Measurements from ENCODE around the gene RGS9. TPM values are rescaled to one million over a fixed set of nuclear protein-coding genes. Genes with fewer than 3 reads are reported as not detected.
"Not testable (repeated sequence)": the region's sequence is repeated elsewhere in the genome, so short reads cannot be mapped to it uniquely, and the experiment has no call there.

RGS9 gene
- total RNA-seq, result 2.9 and 3.1 TPM in 2 replicates
- 3.3 and 6.0 TPM in 2 replicates for polyA plus RNA-seq

DNA sequence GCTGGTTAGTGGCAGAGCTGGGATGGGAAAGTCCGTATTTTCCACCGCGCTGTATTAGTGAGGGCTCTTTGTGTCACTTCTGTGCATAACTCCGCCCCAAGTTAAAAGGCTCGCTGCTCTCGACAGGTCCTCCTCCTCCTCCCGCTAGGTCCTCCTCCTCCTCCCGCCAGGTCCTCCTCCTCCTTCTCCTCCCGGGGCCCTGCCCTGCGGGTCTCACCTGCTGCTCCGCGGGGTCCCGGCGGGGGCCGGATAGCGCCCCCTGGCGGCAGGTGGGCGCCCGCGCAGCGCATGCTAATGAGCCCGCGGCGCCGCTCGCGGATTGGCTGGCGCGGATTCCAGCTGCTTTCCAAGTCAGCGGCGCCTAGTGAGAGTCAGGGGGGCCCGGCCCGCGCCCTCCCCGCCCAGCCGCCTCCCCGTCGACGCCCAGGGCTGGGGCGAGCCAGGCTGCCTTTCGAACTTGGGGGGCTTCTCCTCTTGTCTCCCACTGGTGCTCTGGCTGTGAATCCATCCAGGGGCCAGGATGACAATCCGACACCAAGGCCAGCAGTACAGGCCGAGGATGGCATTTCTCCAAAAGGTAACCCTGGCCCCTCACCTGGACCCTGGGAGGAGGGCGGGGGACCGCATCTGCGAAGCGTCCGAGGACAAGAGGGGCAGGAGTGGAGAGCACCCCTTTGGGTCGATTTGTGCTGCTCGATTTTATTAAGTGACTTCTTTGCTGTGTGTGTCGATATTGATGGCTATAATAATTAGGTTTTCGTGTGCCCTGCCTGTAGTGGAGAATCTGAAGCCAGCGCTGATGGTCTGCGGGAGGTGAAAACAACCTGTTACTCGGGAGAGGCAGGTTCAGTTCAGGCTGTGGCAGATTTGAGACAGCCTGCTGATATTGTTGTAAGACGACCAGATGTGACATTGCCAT, at the start of gene RGS9:
TSS of gene RGS9 (plus strand) at position 350 of the 919 bp plus-strand sequence. CDS start at position 521, 171 bp downstream.
- peak within 1 kb of the TSS; percentile 12 for H3K4me3 ChIP-seq
- TF ChIP-seq EZH2 (IDR thresholded peaks at IDR 0.05; ENCODE audit: borderline replicate concordance) (no peak), EZH2phosphoT487 (IDR thresholded peaks at IDR 0.05; ENCODE audit: low read depth, severe bottlenecking, unreplicated experiment) (no peak)
- TF ChIP-seq, protein P1, sequence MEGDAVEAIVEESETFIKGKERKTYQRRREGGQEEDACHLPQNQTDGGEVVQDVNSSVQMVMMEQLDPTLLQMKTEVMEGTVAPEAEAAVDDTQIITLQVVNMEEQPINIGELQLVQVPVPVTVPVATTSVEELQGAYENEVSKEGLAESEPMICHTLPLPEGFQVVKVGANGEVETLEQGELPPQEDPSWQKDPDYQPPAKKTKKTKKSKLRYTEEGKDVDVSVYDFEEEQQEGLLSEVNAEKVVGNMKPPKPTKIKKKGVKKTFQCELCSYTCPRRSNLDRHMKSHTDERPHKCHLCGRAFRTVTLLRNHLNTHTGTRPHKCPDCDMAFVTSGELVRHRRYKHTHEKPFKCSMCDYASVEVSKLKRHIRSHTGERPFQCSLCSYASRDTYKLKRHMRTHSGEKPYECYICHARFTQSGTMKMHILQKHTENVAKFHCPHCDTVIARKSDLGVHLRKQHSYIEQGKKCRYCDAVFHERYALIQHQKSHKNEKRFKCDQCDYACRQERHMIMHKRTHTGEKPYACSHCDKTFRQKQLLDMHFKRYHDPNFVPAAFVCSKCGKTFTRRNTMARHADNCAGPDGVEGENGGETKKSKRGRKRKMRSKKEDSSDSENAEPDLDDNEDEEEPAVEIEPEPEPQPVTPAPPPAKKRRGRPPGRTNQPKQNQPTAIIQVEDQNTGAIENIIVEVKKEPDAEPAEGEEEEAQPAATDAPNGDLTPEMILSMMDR (IDR thresholded peaks at IDR 0.05; ENCODE audit: poor library complexity), result peak; percentile 99
- no peaks in the 10 kb centered on the region for H4K20me1 ChIP-seq (ENCODE audit: insufficient read depth, poor library complexity, severe bottlenecking)
- peak; percentile 90 for DNase-seq (ENCODE audit: low spot score)
- H3K36me3 ChIP-seq (replicated peaks; ENCODE audit: insufficient read depth, low read depth), result no peaks in the 10 kb centered on the region
- peak within 1 kb of the TSS; percentile 45 for H2AFZ ChIP-seq
- no peaks in the 10 kb centered on the region for H3K9me2 ChIP-seq (replicated peaks; ENCODE audit: insufficient read depth)
- H3K79me2 ChIP-seq, result no peaks in the 10 kb centered on the region
- peaks cover 15% of the 10 kb centered on the region for H3K27me3 ChIP-seq
- no peak within 1 kb of the TSS for H3K27ac ChIP-seq
- H3K9me3 ChIP-seq (ENCODE audit: low read depth), result no peaks in the 10 kb centered on the region
- 8% methylated on average over 41 of the region's 56 CpGs for WGBS (ENCODE audit: low lambda C conversion rate, missing lambda C conversion rate)
- no peaks in the 10 kb centered on the region for H3K4me1 ChIP-seq (ENCODE audit: insufficient read depth)
- peak within 1 kb of the TSS; percentile 81 for H3K4me2 ChIP-seq

DNA sequence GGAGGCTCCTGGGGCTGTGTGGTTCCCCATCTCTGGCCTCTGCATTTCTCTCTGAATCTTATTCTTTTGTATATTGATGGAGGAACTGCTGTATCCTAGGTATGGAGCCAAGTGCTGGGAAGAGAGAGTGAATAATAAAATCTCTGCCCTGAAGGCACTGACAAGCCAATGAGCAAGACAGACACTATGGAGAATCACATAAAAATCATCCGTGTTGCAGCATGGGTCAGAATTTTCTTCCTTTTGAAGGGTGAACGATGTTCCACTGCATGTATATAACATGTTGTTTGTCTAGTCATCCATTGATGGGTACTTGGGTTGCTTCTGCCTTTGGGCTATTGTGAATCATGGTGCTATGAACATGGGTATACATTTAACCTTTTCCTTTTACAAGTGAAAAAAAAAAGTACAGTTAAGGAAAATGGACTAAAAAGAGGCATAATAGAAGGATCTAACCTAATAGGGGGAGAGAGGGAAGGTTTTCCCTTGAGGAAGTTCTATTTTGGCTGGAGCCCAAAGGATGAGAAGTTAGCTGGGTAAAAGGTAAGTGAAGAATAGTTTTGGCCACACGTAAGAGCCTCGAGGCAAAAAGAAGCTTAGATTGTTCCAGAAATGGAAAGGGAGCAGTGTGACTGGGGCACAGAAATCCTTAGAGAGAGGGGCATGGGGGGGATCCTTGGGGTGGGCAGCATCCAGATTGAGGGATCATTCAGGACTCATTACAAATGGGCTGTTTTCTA, 48.4 kb upstream of the RGS9 start:
- Histone ChIP-seq H3K9me3 (ENCODE audit: low read depth) (no peaks in the 10 kb centered on the region), H3K27ac (no peak overlapping the region), H3K4me3 (no peak overlapping the region), H3K79me2 (no peaks in the 10 kb centered on the region), H3K4me2 (no peak overlapping the region), H3K27me3 (no peaks in the 10 kb centered on the region), H2AFZ (no peak overlapping the region), H4K20me1 (ENCODE audit: insufficient read depth, poor library complexity, severe bottlenecking) (no peaks in the 10 kb centered on the region), H3K36me3 (replicated peaks; ENCODE audit: insufficient read depth, low read depth) (no peaks in the 10 kb centered on the region), H3K9me2 (replicated peaks; ENCODE audit: insufficient read depth) (no peaks in the 10 kb centered on the region), H3K4me1 (ENCODE audit: insufficient read depth) (no peaks in the 10 kb centered on the region)
- no peak for TF ChIP-seq EZH2phosphoT487 (IDR thresholded peaks at IDR 0.05; ENCODE audit: low read depth, severe bottlenecking, unreplicated experiment)
- 74% methylated on average over 4 of the region's 4 CpGs for WGBS (ENCODE audit: low lambda C conversion rate, missing lambda C conversion rate)
- DNase-seq (ENCODE audit: low spot score), result no peak

DNA sequence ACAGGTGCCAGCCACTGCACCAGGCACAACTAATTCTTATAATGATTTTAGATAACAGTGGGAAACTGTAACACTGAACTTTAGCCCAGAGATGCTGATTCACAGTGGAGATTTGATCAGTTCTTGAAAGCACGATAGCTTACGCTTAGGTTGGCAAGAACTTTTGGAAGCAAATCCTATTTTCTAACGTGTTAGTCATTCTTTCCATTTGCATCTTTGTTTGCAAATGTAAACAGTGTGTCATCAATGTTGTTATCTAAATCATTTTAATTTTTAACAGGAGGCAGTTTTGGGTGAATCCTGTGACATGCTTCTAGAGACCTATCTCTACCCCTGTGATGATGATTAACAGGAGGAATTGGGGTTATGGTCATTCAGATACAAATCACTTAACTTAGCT, 44.9 kb upstream of the RGS9 start:
- TF ChIP-seq EZH2phosphoT487 (IDR thresholded peaks at IDR 0.05; ENCODE audit: low read depth, severe bottlenecking, unreplicated experiment) (no peak), EZH2 (IDR thresholded peaks at IDR 0.05; ENCODE audit: borderline replicate concordance) (no peak)
- TF ChIP-seq, protein P1 (IDR thresholded peaks at IDR 0.05; ENCODE audit: poor library complexity), result no peak
- Histone ChIP-seq H3K9me2 (replicated peaks; ENCODE audit: insufficient read depth) (no peaks in the 10 kb centered on the region), H3K4me2 (no peak overlapping the region), H3K9me3 (ENCODE audit: low read depth) (no peaks in the 10 kb centered on the region), H3K27me3 (no peaks in the 10 kb centered on the region), H3K27ac (no peak overlapping the region), H3K36me3 (replicated peaks; ENCODE audit: insufficient read depth, low read depth) (no peaks in the 10 kb centered on the region), H4K20me1 (ENCODE audit: insufficient read depth, poor library complexity, severe bottlenecking) (no peaks in the 10 kb centered on the region), H3K4me3 (no peak overlapping the region), H3K79me2 (no peaks in the 10 kb centered on the region), H3K4me1 (ENCODE audit: insufficient read depth) (no peaks in the 10 kb centered on the region), H2AFZ (no peak overlapping the region)
- WGBS (ENCODE audit: low lambda C conversion rate, missing lambda C conversion rate), result 42% methylated on average over 3 of the region's 3 CpGs
- no peak for DNase-seq (ENCODE audit: low spot score)

DNA sequence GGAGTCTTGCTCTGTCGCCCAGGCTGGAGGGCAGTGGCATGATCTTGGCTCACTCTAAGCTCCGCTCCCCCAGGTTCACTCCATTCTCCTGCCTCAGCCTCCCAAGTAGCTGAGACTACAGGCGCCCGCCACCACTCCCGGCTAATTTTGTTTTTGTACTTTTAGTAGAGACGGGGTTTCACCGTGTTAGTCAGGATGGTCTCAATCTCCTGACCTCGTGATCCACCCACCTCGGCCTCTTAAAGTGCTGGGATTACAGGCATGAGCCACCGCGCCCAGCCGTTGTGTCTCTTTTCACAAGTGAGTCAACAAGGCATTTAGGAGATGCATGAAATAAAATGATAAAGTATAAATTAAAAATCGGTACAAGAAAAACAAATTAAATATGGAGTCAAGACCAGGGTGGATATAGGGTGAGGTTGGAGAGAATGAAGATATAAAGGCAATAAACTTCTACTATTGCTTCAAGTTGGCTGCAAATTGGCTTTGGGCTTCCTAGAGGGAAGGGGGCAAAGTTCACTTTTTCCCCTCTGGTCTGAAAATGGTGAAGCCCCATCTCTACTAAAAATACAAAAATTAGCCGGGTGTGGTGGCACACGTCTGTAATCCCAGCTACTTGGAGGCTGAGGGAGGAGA, 44.3 kb upstream of the RGS9 start:
- H3K27me3 ChIP-seq; H3K27ac ChIP-seq; H2AFZ ChIP-seq; H3K9me2 ChIP-seq (replicated peaks; ENCODE audit: insufficient read depth); H3K79me2 ChIP-seq; H3K9me3 ChIP-seq (ENCODE audit: low read depth); H3K4me2 ChIP-seq; H3K36me3 ChIP-seq (replicated peaks; ENCODE audit: insufficient read depth, low read depth); H4K20me1 ChIP-seq (ENCODE audit: insufficient read depth, poor library complexity, severe bottlenecking); DNase-seq (ENCODE audit: low spot score); H3K4me1 ChIP-seq (ENCODE audit: insufficient read depth); H3K4me3 ChIP-seq: not testable (repeated sequence)
- 92% methylated on average over 15 of the region's 15 CpGs for WGBS (ENCODE audit: low lambda C conversion rate, missing lambda C conversion rate)
